Thoracic aorta (tissue), 2 donors: ENCODE measurements around the gene MAP2K6. TPM values are rescaled to one million over a fixed set of nuclear protein-coding genes. Genes with fewer than 3 reads are reported as not detected.

Experiments used
- ATAC-seq: fragments of 150-250 bp; one replicate; pipeline ENCODE4 v1.8.0; 2017; ENCODE audit warnings: low read depth; ENCODE audit not compliant: insufficient number of reproducible peaks, low FRiP score
- DNase-seq: peaks from one replicate; pipeline ENCODE4 v3.0.0-alpha.2; 2020; ENCODE audit warnings: low spot score
- H3K27ac ChIP-seq, 2 donors: fragments of 200-600 bp; sonication (generic); 1 replicate in 1 of 2; 2 replicates in 1 of 2; pipeline ENCODE4 v1.5.1; 2016; ENCODE audit warnings: mild to moderate bottlenecking in 2 of 2, moderate library complexity in 2 of 2
- H3K27me3 ChIP-seq: fragments of 200-600 bp; sonication (generic); replicated peaks from 2 replicates; pipeline ENCODE4 v1.6.0; 2016; ENCODE audit warnings: mild to moderate bottlenecking; ENCODE audit not compliant: insufficient read depth
- H3K36me3 ChIP-seq: fragments of 200-600 bp; sonication (generic); one replicate; pipeline ENCODE4 v1.5.1; 2016
- H3K4me1 ChIP-seq, 2 donors: fragments of 200-600 bp; sonication (generic); 1 replicate in 1 of 2; 2 replicates in 1 of 2; pipeline versions ENCODE4 v1.5.1 to v1.6.0; 2016; ENCODE audit warnings: low read depth in 2 of 2, mild to moderate bottlenecking in 1 of 2; ENCODE audit not compliant: control insufficient read depth in 1 of 2
- H3K4me3 ChIP-seq: fragments of 200-600 bp; sonication (generic); 2 replicates; pipeline ENCODE4 v1.5.1; 2016; ENCODE audit warnings: mild to moderate bottlenecking
- H3K9me3 ChIP-seq: fragments of 200-600 bp; sonication (generic); 2 replicates; pipeline ENCODE4 v1.5.1; 2016
- total RNA-seq, 2 donors: library from RNA; depleted of rRNA; stranded (reverse); fragments of >200 nt; gene quantifications; one replicate each; pipeline versions ENCODE4 v1.1.0 to v1.2.3, GENCODE V29; 2016
- TF ChIP-seq, protein P1 (sequence below): fragments of 200-600 bp; sonication (generic); IDR thresholded peaks from one replicate; pipeline ENCODE4 v1.5.1; 2019; ENCODE audit warnings: antibody characterized with exemption

The MAP2K6 gene
- total RNA-seq, 2 donors from 2014 or later = 1.5 to 6.3 TPM

DNA sequence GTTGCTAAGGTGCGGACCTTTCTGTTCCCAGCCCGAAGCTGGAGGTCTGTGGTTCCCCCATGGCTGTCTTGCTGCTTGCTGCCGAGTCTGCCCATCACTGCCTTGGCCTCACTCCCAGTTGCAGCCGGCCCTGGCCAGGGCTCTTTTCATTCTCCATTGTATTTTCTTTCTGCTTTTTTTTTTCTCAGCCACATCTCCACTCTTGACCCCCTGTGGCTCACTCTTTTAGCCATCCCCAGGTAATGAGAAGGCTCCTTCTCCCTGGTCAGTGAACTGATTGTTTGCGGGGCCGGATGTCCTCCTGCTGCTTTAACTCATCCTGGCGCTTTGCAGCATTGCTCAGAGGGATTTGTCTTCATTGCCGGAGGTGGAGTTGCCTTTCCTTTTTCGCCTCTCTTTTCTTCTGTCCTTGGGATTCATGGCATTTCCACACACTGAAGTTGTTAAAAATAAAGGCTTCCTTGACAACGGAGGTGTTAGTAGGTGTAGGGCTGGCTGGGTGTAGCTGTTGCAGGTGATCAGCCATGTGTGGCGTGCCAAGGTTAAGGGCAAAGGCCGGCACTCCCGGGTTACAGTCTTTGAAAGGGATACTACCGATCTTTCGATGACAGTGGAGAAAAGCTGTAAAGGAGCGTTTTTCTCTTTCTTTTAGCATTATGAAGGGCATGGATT is 34.1 kb downstream of the MAP2K6 start:
- Histone ChIP-seq H3K27me3 (no peaks in the 10 kb centered on the region), H3K4me1 (peaks cover 0 to 12% of the 10 kb centered on the region in 2 donors), H3K36me3 (no peaks in the 10 kb centered on the region), H3K4me3 (no peak overlapping the region), H3K9me3 (no peaks in the 10 kb centered on the region), H3K27ac (no peak overlapping the region)
- TF ChIP-seq, protein P1, sequence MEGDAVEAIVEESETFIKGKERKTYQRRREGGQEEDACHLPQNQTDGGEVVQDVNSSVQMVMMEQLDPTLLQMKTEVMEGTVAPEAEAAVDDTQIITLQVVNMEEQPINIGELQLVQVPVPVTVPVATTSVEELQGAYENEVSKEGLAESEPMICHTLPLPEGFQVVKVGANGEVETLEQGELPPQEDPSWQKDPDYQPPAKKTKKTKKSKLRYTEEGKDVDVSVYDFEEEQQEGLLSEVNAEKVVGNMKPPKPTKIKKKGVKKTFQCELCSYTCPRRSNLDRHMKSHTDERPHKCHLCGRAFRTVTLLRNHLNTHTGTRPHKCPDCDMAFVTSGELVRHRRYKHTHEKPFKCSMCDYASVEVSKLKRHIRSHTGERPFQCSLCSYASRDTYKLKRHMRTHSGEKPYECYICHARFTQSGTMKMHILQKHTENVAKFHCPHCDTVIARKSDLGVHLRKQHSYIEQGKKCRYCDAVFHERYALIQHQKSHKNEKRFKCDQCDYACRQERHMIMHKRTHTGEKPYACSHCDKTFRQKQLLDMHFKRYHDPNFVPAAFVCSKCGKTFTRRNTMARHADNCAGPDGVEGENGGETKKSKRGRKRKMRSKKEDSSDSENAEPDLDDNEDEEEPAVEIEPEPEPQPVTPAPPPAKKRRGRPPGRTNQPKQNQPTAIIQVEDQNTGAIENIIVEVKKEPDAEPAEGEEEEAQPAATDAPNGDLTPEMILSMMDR = no peak
- DNase-seq (no peak), ATAC-seq (no peak)

DNA sequence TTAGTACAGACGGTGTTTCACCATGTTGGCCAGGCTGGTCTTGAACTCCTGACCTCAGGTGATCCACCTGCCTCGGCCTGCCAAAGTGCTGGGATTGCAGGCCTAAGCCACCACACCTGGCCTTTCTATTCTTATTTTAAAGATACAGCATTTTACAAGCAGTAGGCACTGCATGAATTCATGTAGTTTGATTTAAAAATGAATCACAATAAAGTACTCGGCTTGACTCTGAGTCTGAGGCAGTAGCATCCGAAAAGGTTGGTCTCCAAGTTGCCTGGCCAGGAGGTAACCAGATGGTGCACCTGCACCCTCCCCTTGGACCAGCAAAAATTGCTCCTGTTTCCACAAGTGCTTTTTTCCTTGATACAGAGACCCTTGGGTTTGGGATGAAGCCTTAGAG is 35.6 kb downstream of the MAP2K6 start:
- Histone ChIP-seq H3K9me3 (no peaks in the 10 kb centered on the region), H3K27me3 (no peaks in the 10 kb centered on the region), H3K36me3 (no peaks in the 10 kb centered on the region), H3K4me3 (no peak overlapping the region), H3K4me1 (peaks cover 0 to 12% of the 10 kb centered on the region in 2 donors), H3K27ac (no peak overlapping the region)
- no peak for DNase-seq
- TF ChIP-seq, protein P1 = no peak
- no peak for ATAC-seq

DNA sequence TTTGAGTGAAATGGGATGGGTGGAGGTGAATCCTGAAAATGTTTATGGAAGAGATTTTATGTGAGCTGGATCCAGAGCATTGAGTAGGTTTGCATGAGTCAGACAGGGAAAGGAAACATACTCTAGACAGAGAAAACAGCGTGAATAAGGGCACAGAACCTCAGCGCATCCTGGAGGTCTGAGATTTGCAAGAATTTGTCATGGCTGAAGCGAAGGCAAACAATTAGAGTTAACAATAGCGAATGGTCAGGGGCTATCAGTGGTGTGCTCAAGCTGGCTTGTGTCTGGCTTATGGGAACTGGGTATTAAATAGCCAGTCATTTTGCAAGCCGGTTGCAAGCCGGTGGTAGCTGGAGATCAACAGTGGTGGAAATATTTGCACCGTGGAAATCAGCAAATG is 36.4 kb downstream of the MAP2K6 start:
- no peak for ATAC-seq
- H3K4me3 ChIP-seq = no peak overlapping the region
- H3K9me3 ChIP-seq = no peaks in the 10 kb centered on the region
- H3K36me3 ChIP-seq = no peaks in the 10 kb centered on the region
- no peak overlapping the region for H3K27ac ChIP-seq
- H3K27me3 ChIP-seq = no peaks in the 10 kb centered on the region
- TF ChIP-seq, protein P1 = no peak
- H3K4me1 ChIP-seq = peaks cover 0 to 12% of the 10 kb centered on the region in 2 donors
- DNase-seq = no peak

DNA sequence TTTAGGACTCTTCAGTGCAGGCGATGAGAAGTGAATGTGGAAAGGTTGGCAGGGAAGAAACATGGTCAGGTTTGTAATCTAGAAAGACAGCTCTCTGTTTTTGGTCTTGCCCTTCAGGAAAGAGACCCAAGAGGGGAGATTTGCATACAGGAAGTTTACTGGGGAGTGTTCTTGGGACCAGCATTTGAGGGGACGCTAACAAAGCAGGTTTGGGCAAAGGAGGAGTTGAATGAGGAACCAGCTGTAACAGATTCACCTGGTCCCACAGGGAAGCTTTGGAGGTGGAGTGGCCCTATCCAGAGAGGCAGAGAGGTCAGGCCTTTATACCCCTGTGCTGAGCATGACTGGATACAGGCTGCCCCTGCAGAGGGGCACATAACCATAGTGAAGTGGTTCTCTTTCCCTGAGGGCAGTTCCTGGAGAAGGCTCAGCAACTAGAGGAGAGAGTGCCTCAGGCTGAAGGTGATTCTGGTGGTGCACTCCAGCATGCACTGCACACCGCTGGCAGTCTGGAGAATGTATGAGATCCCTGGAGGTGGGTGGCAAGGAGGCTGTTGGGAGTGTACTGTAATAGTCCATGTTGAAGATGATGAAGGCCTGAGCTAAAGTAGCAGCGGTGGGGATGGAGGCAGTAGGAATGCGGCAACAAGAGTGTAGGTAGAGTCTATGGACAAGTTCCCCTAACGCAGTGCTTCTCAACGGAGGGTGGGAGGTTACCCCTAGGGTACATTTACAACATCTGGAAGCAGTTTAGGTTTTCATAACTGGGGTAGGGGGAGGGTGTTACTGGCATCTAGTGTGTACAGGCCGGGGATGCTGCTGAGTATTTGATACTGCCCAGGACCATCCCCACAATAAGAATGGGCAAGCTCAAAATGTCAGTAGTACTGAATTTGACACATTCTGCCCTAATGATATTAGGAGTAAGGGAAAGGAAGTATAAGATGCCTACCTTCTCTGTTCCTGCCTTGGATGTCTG is 37.2 kb downstream of the MAP2K6 start:
- H3K9me3 ChIP-seq = no peaks in the 10 kb centered on the region
- H3K27me3 ChIP-seq = no peaks in the 10 kb centered on the region
- H3K36me3 ChIP-seq = no peaks in the 10 kb centered on the region
- no peak overlapping the region for H3K27ac ChIP-seq
- peaks cover 0 to 12% of the 10 kb centered on the region in 2 donors for H3K4me1 ChIP-seq
- DNase-seq (no peak), ATAC-seq (no peak)
- H3K4me3 ChIP-seq = no peak overlapping the region
- TF ChIP-seq, protein P1 = no peak

DNA sequence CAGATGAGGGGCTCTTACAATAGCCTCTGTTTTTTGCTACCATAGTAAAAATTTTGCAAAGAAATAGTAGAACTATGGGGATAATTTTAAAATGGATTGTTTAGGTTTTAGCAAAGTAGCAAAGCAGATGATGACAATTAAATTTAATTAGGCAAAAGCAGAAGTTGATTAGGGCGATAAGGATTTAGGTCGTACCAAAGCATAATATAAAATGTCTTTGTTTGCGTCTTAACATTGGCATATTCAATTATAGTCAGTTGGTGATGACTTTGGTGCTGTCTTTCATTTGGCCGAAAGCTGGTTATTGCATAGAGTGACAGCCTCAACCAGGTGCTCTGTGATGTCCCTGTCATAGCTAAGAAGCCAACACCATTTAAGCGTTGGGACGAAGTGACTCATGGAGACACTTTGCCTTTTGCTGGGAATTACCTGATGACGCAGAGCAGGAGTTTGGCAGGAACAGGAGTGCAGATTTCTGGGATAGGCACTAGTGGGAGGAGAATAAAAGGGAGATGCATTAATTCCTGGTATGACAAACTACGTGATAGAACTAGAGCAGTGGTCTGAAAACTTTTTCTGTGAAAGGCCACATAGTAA is 38.3 kb downstream of the MAP2K6 start:
- H3K27ac ChIP-seq = no peak overlapping the region
- no peak for ATAC-seq
- H3K4me1 ChIP-seq = peaks cover 0 to 7% of the 10 kb centered on the region in 2 donors
- H3K27me3 ChIP-seq = no peaks in the 10 kb centered on the region
- H3K36me3 ChIP-seq = no peaks in the 10 kb centered on the region
- H3K4me3 ChIP-seq = no peak overlapping the region
- TF ChIP-seq, protein P1 = no peak
- no peaks in the 10 kb centered on the region for H3K9me3 ChIP-seq
- DNase-seq = no peak
